GM18511 (cell line): ENCODE results near the gene NCKAP1.
"Not testable (repeated sequence)": the region's sequence is repeated elsewhere in the genome, so short reads cannot be mapped to it uniquely, and the experiment has no call there.

Experiments used
- ATAC-seq: cut with Tn5 transposase; IDR thresholded peaks from one replicate; pipeline ENCODE4 v1.9.1; 2021; ENCODE audit warnings: mild to moderate bottlenecking, moderate library complexity; ENCODE audit not compliant: unreplicated experiment

Gene NCKAP1

GRCh38 chr2:182887753-182888415, 150.4 kb downstream of the NCKAP1 start:
- ATAC-seq: no peak

- ATAC-seq: no peak
Observed at GRCh38 chr2:182887093-182887492, 151.2 kb downstream of the NCKAP1 start.

GRCh38 chr2:182885771-182886170, 152.5 kb downstream of the NCKAP1 start:
- no peak for ATAC-seq

- no peak for ATAC-seq
Observed at GRCh38 chr2:182883451-182883850, 154.8 kb downstream of the NCKAP1 start.

GRCh38 chr2:182880100-182880499, 158.2 kb downstream of the NCKAP1 start:
- ATAC-seq: not testable (repeated sequence)

GRCh38 chr2:182876653-182877052, 161.6 kb downstream of the NCKAP1 start:
- not testable (repeated sequence) for ATAC-seq

- no peak for ATAC-seq
Observed at GRCh38 chr2:182870227-182870626, 168.0 kb downstream of the NCKAP1 start.

- no peak for ATAC-seq
Observed at GRCh38 chr2:182868054-182868796, 170.0 kb downstream of the NCKAP1 start.

GRCh38 chr2:182867426-182868053, 170.7 kb downstream of the NCKAP1 start:
- no peak for ATAC-seq

GRCh38 chr2:182866461-182867406, 171.5 kb downstream of the NCKAP1 start, which contains the start of gene FRZB:
Gene FRZB (minus strand): TSS chr2:182866637. CDS start chr2:182866552, 85 bp downstream.
- ATAC-seq: no peak

- no peak for ATAC-seq
Observed at GRCh38 chr2:182866095-182866460, 172.2 kb downstream of the NCKAP1 start.

- ATAC-seq: no peak
Observed at GRCh38 chr2:182864949-182865570, 173.2 kb downstream of the NCKAP1 start.

- ATAC-seq: no peak
Observed at GRCh38 chr2:182863642-182864041, 174.6 kb downstream of the NCKAP1 start.

GRCh38 chr2:182862091-182862490, 176.2 kb downstream of the NCKAP1 start:
- no peak for ATAC-seq

- no peak for ATAC-seq
Observed at GRCh38 chr2:182860858-182861257, 177.4 kb downstream of the NCKAP1 start.
